CD4-positive, alpha-beta T cell treated with Interleukin-21 for 1 hour (primary cell): ENCODE results near the gene OSBPL2.

Source experiments
- DNase-seq: peaks from one replicate; pipeline ENCODE4 v3.0.0-alpha.2; 2020

The OSBPL2 gene

DNA sequence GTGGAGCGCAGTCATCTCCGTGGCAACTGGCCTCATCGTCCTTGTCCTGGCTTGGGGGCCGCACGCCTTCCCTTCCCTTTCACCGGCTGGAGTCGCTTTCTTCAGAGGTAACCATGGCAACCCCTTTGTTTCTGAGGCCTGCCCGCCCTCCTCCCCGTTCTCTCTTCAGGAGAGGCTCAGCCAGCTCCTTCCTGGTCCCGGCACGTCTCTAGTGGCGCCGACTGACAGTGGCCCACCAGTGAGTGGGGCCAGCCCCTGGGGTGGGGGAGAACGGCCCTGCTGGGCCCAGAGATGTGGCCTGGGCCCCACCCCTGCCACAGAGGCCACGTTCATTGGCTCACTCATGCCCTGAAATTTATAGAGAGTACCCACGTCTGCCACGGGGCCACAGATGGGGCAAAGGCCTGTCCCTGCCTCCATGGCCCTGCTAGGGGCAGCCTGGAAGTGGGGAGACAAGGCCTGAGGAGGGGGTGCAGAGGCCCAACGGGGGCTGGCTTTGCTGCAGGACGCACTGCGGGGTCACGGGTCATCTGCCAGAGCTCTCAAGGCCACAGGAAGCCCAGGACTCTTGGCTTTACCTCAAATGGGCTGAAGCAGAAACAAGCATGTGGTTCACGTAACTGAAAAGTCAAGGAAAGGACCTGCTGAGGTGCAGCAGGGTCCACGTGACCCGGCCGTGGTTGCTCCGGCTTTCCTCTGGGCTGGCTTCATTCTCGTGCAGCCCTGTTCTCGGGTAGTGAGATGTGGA lies 1.4 kb upstream of the OSBPL2 start:
- no peak for DNase-seq

DNA sequence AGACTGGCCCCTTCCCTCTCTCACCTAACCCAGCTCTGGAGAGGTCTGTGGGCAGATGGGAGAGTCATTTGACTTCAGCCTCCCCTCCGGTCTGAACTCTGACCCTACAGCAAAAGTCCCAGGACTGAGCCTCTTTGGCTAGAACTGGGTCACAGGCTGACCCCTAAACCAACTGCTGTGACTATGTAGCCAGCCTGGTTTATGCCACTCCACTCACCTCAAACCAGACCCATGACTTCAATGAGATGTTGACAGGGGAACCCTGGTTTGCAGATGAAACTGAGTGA lies 864 bp upstream of the OSBPL2 start:
- DNase-seq = no peak

DNA sequence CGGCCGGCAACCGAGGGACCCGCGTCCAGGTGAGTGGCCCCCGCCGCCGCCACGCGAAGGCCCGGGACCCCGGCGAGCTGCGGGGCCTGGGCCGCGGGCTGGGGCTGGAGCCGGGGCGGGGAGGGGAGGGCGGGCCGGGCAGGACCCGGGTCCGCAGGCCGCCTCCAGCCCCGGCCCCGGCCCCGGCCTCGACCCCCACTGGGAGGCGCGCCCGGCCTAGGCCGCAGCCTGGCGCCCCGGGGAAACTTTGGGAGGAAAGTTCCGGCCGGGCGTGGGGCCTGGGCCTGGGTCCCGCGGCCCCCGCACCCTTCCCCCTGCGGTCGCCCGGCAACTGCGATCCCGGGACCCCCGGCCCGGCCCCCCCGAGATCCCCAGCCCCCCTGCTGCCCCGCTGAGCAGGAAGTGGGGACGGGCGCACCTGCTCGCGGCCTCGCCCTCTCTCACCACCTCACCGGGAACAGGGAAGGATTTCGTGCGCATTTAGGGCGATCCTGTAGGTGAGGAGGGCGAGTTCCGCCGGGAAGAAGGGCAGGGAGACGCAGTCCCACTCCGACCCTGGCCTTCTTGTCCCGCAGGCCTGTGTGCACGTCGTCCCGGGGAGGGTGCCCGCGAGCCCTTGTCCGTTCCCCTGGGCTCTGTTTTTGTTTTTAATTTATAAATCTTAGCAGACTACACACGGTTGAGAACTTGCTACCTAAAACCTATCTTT lies 402 bp downstream of the OSBPL2 start:
- DNase-seq = no peak

DNA sequence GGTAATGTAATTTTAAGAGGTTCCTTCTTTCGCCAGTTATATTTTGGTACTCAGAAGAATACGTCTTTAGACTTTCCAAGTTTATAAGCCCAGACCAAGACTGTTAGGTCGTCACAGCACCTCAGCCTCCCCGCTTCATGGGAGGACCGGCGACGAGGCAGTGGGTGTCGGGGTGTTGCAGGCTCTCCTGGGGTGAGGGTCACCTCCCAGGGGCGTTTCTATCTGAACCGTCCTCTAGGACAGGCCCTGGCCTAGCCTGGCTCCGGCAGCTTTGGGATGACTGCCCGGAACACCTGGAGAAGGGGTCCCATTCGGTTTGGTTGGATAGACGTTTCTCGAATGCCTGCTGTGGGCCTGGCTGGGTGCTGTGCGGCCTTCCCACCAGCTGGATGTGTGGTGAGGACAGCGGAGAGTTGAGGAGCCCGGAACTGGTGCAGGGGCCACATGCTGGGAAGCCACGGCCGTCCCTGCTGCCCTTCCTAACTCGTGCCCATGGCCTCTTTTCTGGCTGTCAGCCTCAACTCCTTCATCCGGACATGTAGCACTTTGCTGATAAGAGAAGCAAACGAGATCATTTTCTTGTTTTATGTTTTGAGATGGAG lies 1.1 kb downstream of the OSBPL2 start:
- DNase-seq = no peak

DNA sequence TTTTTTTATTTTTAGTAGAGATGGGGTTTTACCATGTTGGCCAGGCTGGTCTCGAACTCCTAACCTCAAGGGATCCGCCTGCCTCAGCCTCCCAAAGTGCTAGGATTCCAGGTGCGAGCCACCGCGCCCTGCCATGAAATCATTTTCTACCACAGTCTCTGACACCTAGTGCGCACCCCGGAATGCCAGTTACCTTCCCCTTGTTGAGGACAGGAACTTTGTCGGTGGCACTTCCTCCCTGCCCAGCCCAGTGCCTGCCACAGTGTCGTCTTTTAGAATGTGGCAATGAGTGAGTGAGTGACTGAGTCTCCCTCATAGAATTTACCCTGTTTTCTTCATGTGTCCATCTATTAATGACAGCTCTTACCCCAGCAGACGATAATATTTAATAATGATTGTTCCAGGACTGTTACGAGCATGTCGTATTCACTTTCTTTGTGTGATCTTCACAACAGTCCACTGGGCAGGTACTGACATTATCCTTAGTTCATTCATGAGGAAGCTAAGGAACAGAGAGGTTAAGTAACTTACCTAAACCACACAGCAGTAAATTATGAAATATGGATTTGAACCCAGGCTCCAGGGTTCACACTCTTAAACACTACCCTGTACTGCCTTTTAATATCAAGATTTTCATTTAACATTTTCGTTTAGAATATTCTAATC lies 1.8 kb downstream of the OSBPL2 start:
- no peak for DNase-seq

DNA sequence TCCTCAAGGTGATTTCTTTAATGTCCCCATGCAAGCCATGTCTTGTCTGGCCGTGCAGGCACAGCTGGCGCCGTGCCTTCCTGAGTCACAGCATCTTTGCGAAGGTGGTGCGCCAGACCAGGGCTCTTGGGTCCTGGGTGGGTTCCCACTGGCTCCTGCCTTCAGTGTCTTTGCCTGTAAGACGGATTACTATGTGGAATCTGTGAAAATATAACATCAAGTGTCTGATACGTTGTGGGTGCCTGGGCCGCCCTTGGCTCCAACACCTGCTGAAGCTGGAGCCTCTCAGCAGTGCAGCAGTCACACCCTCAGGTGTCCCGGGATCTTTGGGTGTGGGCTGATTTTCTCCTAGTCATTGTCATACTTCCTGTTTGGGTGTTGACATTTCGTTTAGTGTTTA lies 3.2 kb downstream of the OSBPL2 start:
- no peak for DNase-seq

DNA sequence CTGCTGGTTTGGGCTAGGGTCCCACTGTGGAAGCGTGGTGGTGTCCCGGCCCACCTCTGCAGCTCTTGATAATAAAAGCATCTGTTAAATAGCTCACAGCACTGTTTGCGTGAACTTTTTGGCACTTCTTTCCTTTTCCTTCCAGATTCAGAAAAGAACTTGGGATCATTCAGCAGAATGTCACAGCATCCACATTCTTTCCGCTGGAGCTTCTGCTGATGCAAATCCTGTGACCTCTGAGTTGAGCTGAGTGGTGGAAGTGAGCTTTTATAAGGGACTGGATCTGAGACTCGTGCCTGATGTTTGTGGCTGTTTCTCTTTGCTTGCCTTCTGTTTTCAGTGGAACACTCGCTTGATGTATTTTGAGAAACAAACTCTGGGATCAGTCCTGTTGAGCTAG lies 3.9 kb downstream of the OSBPL2 start:
- no peak for DNase-seq

DNA sequence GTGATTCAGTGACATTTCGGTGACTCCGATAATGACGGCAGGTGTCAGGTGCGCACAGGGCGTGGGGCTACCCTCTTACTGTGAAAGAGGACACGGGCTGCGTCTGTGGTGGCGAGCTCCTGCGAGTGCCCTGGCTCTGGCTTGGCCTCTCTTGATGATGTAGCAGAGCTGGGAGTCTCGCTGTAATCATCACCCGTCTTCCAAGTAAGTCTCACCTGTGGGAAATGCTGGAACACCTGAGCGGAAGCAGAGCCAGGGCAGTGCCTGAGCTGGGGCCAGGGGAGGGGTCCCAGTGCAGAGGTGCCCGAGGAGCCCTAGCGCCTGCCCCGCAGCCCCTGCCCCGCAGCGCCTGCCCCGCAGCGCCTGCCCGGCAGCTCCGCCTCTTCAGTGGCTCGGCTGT lies 4.8 kb downstream of the OSBPL2 start:
- DNase-seq = no peak

DNA sequence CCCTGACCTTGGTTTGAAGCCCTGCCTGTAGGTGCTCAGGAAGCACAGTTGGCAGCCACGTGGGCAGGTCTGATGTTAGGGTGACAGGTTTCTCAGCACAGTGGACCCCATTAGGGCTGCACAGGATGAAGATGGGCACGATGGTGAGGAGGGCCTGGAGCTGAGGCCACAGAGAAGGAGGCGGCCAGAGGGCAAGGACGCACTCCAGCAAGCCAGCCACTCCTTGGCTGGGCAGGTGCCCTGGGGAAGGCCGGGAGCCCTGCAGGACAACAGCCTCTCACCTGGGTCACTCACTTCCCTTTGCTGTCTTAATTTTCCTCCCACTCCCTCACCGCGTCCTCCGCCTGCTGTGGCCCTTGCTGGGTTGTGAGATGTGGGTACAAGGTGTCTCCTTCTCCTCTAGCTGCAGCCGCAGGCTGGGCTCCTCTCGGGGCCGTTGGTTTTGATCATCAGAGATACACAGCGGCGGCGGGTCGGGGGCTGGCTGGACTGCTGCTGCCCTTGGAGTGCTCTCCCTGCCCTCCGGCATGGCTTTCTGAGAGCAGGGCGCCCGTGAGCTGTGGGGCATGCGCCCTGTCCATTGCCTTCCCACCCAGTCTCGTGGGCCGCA lies 5.7 kb downstream of the OSBPL2 start:
- no peak for DNase-seq

DNA sequence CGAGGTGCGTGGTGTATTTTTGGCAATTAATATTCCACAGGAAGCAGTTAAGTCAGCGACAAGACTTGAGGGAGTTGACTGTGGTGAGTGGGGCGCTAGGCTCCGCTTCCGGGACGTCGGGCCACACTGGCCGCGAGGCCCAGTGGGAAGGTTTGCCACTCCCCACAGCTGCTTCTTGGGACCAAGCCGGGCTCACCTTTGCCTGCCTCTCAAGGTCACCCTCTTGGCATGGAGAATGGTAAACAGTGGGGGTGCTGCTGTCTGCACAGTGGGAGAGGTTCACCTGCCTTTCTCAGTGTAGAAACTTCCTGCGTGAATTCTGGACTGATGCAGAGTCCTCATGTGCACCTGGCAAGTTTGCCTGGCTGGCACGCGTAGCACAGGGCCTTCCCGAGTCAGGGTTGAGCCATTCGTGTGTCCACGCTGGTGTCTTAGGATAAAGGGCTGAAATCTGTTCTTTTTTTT lies 6.4 kb downstream of the OSBPL2 start:
- DNase-seq = no peak

DNA sequence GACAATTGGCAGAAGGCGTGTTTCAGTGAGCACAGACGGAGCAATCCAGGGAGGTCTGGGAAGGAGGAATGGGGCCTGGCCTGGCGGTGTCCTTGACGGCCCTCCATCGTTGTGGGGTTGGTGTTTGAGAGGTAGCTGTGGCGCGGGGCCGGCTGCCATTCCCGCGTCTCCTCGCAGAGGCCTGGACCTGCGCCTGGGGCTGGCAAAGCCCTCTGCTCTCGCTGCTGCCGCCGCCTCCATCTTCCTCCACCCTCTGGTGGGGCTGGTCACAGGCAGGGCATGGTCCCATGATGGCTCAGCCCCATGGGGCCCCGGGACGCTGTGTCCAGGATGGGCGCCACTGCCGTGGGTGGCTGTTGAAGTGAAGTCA lies 7.6 kb downstream of the OSBPL2 start:
- DNase-seq = no peak

DNA sequence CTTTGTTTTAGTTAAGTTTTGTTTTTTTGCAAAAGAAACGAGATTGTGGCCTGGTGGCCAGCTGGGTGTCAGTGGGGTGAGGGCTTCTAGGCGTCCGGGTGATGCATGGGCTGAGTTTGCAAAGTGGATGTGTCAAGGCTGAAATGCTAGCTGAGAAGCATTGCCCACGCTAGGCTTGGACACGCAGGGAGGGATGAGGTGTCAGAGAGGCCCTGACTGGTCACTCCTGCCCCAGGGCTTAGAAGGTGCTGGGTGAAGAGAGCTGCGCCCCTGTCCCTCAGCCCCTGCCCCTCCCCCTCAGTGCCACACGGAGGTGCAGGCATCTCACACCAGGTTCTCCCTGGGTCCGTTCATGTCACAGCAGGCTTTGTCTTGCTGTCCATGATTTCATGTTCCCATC lies 8.1 kb downstream of the OSBPL2 start:
- DNase-seq = no peak

DNA sequence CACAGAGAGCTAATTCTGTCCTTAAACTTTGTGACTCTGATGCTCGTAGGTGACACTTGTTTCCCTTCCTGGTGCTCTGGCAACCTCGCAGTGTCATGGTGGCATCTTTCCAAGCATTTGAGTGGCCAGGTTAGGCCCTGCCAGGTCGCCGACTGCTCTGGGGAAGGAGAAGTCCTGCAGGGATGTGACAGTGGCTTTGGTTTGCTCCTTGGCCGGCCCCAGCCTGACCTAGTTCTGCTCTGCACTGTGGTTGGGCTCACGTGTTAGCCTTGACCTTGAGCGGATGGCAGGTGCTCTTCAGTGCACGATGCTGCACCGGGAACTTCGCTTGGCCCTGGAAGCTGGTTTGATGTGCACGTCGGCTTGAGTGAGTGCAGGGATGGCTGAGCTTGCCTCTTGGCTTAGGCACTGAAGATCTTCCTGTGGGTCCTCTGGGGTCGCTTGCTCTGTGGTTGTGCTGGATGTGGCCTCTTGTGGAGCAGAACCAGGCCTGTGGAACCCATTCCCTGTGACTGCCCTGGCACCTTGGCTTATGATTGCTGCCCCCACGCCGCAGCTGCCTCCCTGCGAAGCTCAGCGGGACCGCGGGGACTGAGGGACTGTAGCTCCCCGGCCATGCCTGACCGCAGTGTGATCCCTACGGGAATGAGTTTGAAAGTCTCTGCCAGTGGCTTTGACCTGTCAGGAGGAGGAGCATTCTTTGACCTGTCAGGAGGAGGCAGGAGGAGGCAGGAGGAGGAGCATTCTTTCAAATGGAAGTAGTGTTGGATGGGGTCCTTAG lies 8.7 kb downstream of the OSBPL2 start:
- DNase-seq = no peak

DNA sequence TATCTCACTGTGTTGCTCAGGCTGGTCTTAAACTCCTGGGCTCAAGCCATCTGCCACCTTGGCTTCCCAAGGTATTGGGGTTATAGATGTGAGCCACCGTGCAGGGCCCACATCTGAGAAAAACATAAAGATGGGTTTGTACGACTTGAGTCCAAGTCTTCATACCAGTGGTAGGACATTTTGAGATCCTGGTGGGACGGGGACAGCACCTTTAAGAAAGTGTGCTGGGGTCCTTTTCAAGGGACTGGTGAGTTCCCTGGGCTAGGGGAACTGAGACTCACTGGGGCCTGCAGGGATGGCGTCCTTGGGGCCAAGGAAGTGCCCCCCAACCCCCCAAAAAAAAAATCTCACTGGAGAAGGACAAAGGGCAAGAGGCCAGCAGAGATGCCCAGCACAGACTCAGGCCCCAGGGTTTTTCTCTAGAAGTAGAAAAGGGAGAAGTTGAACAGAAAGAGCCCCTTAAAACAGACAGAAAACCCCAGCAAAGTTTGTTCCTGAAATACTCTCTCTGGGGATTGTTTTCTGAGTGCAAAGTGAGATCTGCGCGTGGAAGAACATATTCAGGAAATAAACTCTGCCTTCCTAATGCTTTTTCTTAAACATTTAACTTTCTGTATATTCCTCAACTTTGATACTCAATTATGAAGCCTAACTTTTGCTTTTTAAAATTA lies 10.7 kb downstream of the OSBPL2 start:
- no peak for DNase-seq

DNA sequence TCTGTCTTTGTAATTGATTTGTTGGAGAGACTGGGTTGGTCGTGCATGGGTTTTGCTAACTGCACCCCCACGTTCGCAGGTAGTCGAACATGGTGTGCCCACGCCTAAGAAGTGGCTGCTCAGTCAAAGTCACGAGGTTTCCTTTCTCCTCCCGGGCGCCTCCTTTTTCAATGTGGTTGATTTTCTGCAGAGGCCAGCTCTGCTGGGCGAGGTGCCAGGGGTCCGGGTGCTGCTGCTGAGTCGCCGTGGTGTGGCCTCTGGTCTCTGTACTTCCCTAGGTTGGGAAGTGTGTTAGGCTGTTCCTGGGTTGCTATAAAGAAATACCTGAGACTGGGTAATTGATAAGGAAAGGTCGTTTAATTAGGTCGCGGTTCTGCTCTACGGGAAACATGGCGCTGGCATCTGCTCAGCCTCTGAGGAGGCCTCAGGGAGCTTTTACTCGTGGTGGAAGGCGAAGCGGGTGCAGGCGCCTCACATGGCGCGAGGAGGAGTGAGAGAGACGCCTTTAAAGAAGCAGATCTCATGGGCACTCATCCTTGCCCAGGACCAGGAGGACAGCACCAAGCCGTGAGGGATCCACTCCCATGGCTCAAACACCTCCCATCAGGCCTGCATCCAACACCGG lies 14.1 kb downstream of the OSBPL2 start:
- DNase-seq = no peak

DNA sequence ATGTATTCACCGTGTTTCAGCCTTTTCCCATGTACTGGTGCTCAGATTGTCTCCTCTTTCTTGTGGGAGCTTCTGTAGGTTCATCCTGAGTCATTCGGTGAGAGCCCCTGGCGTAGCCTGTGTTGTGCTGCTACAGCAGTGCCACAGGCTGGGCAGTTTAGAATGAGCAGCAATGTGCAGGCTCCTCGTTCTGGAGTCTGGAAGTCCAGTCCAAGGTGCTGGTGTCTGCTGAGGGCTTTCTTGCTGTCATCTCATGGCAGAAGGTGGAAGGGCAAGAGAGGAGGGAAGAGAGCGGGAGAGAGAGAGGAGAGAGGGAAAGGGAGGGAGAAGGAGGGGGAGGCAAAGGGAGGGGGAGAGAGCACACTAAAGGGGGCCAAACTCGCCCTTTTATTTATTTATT lies 15.1 kb downstream of the OSBPL2 start:
- no peak for DNase-seq

DNA sequence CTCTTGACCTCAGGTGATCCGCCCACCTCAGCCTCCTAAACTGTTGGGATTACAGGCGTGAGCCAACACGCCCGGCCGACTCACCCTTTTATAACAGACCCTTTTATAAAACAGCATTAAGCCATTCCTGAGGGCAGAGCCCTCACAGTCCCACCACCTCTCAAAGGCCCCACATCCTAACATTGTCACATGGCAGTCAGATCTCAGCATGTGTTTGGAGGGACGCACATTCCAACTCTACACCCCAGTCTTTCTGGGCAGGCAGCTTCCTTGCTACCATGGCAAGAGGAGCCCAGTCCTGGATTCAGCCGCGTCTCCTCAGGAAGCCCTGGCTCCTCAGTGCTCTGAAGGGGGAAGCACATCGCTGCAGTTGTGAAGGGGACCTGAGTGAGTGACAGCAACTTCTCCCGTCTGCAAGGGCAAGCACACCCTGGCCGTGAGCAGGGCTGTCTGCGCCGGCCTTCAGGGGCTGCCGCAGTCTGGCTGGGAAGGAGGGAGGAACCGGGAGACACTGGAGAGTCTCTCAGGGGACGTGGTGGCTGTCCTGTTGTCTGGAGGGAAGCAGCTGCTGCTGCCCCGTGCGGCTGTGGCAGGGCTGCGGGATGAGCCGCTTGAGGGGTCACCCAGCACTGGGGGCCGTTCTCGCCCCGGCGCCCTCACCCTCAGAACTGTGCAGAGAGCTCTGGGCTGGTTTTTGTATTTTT lies 15.9 kb downstream of the OSBPL2 start:
- no peak for DNase-seq

DNA sequence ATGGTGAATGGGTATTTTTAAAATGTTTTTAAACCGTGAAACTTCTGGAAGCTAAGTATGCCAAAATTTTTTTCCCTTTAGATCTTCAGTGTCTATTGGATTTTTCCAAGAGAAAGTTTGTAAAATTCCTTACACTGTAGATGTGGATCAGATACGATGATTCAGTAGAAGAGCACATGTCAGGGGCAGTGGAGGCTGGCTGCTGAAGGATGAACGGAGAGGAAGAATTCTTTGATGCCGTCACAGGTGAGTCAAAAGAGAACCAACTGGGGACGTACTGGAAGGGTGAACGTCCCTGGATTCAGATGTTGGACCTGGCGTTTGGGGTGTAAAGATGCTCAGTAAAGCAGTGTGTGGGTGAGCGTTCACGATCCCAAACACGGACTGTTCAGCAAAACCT lies 17.7 kb downstream of the OSBPL2 start:
- DNase-seq = no peak

DNA sequence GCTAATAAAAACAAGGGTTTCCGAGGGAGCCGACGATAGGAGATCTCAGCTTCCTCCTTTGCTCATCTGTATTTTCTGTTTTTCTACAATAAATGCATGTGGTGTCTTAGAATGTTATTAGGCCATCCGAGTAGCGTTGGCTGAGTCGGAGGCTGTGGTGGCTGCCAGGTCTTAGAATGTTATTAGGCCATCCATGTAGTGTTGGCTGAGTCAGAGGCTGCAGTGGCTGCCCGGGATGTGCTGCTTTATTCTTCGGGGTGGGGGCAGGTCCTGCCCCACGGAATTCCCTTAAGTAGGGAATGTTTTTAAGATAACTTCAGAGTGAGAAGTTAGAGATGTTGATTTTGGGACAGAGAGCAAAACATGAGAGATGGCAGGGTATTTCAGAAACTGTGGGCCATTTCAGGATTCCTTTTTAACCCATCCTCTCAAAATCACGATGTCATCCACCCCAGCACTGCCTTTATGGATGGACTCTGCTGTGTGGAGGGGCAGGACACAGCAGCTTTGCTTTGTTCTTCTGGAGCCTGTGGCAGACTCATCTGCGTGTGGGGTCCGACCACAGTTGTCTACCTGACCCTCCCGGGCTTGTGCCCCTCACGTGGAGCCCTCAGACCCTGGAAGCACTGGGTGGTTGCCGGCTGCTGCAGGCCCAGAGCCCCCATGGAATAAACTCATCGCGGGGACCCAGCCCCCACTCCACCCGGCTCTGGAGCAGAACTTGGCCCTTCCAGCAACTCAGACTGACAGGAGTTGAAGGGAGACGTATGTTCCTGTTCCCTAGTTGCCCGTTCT lies 20.4 kb downstream of the OSBPL2 start:
- DNase-seq = no peak

DNA sequence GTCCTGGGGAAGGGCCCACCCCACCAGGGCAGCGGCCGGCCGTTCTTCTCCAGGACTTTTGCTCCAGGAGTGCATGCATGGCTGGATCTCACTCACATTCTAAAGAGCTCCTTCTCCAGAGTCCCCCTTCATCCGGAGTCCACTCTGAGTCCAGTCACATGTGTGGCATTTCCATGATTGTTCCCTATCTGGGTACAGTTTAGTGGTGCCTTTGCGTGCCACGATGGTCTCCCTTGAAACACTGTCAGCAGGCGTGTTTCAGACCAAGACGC lies 20.9 kb downstream of the OSBPL2 start:
- no peak for DNase-seq
